Measurements from ENCODE around the gene OTOF.

The OTOF gene

GRCh38 chr2:26449278-26450030 is 28.5 kb downstream of the OTOF start:
- no peak overlapping the region for H3K27ac ChIP-seq
- TF ChIP-seq CTCF (conservative IDR thresholded peaks at IDR 0.05): no peak

- no peak overlapping the region for H3K27ac ChIP-seq
- TF ChIP-seq CTCF (conservative IDR thresholded peaks at IDR 0.05): no peak
Observed at GRCh38 chr2:26448651-26449050, 29.3 kb downstream of the OTOF start.

- TF ChIP-seq CTCF (conservative IDR thresholded peaks at IDR 0.05): no peak
- no peak overlapping the region for H3K27ac ChIP-seq
Observed at GRCh38 chr2:26444236-26444635, 33.7 kb downstream of the OTOF start.

GRCh38 chr2:26442707-26443106 is 35.2 kb downstream of the OTOF start:
- no peak for TF ChIP-seq CTCF (conservative IDR thresholded peaks at IDR 0.05)
- H3K27ac ChIP-seq: no peak overlapping the region

GRCh38 chr2:26442301-26442700 is 35.6 kb downstream of the OTOF start:
- no peak overlapping the region for H3K27ac ChIP-seq
- no peak for TF ChIP-seq CTCF (conservative IDR thresholded peaks at IDR 0.05)

GRCh38 chr2:26438926-26439325 is 39.0 kb downstream of the OTOF start:
- no peak for TF ChIP-seq CTCF (conservative IDR thresholded peaks at IDR 0.05)

GRCh38 chr2:26438526-26438925 is 39.4 kb downstream of the OTOF start:
- no peak for TF ChIP-seq CTCF (conservative IDR thresholded peaks at IDR 0.05)
- no peak overlapping the region for H3K27ac ChIP-seq

More at GRCh38 chr2:26438926-26439325, 39.0 kb downstream of the OTOF start:
- no peak overlapping the region for H3K27ac ChIP-seq
